HG03060 (cell line): Measurements from ENCODE around the gene CADM3.

Source experiments
- ATAC-seq: cut with Tn5 transposase; IDR thresholded peaks from one replicate; pipeline ENCODE4 v1.9.1; 2021; ENCODE audit warnings: low read depth, moderate number of reproducible peaks; ENCODE audit not compliant: unreplicated experiment

Gene CADM3

DNA sequence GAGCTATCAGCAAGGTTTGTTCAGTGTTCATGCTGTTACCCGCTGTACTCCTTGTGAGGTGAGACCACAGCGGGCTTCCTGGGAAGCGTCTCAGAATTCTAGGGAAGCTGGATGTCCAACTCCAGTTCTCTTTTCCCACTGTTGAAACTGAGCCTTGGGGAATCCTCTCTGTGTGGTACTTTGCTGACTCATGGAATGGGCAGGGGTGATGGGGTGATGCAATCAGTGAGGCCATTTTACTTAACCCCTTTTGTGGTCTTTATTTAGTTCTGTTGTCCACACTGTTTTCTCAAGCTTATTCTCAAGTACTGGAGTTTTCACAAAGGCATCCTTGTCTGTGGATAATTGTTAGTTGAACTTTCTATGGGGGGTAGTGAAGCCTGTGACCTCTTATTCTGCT is 75.9 kb downstream of the CADM3 start:
- no peak for ATAC-seq

DNA sequence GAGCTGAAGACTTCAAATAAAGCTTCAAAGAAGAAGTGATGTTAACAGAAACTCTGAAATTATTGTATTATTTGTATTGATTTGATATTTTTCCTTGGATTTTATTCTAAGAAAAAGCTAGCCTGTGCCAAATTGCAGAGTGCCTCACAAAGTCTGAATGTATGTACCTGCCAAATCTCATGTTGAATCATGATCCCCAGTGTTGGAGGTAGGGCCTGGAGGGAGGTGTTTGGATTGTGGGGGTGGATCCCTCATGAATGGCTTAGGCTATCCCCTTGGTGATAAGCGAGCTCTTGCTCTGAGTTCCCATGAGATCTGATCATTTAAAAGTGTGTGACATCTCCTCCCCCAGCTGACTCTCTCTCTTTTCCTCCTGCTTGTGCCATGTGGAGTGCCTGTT is 76.9 kb downstream of the CADM3 start:
- no peak for ATAC-seq

DNA sequence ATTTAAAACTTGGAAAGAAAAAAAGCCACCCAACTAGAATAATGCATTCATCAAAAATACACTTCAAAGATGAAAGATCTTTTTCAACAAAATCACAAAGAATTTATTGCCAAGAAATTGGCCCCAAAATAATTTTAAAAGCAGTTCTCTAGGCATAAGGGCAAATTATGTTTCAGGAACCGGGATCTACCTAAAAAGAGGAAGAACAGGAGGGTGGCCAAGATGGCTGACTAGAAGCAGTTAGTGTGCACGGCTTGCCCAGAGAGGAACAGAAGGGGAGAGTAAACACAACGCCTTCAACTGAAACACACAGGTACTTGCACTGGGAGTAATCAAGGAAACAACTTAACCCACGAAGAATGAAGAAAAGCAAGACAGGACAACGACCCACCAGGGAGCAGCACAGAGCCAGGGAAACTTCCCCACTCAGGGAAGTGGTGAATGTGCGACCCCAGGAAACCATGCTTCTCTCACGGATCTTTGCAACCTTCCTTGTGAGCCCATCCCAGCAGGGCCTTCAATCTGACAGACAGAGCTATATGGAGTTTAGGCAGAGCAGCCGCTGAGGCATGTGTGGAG is 79.3 kb downstream of the CADM3 start:
- ATAC-seq = no peak
